Rectal smooth muscle tissue (tissue), 1 donor: ENCODE measurements around the gene CHPF.
A peak's percentile ranks its signal among the peaks of the same experiment; 100 is the strongest.

Source experiments
- H3K27ac ChIP-seq: one replicate; pipeline ENCODE4 v1.7.0; 2013; ENCODE audit warnings: low read depth, low read length, inconsistent platforms
- H3K27me3 ChIP-seq: one replicate; pipeline ENCODE4 v1.7.0; 2013; ENCODE audit warnings: low read length; ENCODE audit not compliant: control insufficient read depth, insufficient read depth
- H3K36me3 ChIP-seq: one replicate; pipeline ENCODE4 v1.7.0; 2013; ENCODE audit warnings: low read length; ENCODE audit not compliant: control insufficient read depth, insufficient read depth
- H3K4me1 ChIP-seq: one replicate; pipeline ENCODE4 v1.7.0; 2013; ENCODE audit warnings: low read length; ENCODE audit not compliant: control insufficient read depth, insufficient read depth
- H3K4me3 ChIP-seq: one replicate; pipeline ENCODE4 v1.7.0; 2013; ENCODE audit warnings: low read length
- H3K9ac ChIP-seq: one replicate; pipeline ENCODE4 v1.7.0; 2013; ENCODE audit warnings: low read length

Gene CHPF

DNA sequence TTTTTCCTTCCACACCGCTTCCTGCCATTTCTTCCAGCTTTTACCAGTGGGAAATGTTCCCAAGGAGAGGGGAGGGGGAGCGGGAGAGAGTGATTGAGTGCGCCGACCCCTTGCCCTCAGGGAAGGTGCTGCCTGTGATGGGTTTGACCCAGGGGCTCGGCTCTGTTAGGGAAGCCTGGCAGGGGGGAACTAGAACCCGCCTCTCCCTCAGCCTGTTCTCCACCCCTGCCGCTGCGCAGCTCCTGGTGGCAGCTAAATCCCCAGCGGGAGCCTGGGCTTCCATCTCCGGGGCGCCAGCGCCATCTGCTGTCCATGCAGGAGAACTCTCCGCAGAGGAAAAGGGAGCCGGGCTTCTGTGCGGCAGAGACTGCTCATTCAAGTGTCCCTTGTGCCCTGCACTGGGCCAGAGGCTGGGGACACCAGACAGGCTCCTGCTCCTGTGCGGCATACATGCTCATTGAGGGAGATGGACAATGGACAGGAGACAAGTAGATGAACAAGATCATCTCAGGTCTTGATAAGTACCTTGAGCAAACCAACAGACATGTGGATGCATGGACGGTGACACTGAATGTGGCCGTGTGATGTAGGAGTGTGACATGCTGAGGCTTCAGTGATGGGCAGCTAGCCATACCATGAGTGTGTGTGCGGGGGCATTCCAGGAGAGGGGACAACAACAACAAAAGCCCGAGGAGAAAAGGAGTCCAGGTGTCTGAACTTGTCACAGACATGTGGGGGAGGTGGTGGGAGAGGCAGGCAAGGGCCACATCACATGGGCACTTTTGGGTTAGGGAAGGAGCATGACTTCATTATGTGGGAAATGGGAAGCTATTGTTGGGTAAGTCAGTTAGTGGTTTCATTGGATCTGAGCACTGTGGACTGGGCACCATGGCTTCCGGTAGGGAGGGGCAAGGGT is 13.3 kb downstream of the CHPF start:
- Histone ChIP-seq H3K36me3 (no peaks in the 10 kb centered on the region), H3K27me3 (peaks cover 25% of the 10 kb centered on the region), H3K27ac (no peak overlapping the region), H3K4me1 (no peaks in the 10 kb centered on the region), H3K4me3 (peak overlapping the region; percentile 35), H3K9ac (no peak overlapping the region)

DNA sequence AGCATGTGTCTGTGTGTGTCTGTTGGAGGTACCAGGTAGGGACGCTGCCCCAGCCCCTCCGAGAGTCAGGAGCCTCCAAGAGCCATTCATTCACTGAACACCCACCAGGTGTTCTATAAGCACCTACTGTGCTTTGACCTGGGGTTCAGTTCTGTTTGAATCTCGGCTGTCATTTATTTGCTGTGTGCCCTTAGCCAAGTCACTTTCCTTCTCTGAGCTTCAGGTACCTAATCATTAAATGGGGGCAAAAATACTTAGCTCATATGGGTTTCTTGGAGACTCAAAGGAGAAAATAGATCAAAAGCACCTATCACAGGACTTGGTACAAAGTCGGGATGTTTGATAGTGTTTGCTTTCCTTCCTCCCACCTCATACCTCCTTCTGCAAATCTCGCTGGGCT is 16.1 kb downstream of the CHPF start:
- no peak overlapping the region for H3K27ac ChIP-seq
- no peak overlapping the region for H3K9ac ChIP-seq
- H3K4me3 ChIP-seq = no peak overlapping the region
- H3K4me1 ChIP-seq = no peaks in the 10 kb centered on the region
- peaks cover 24% of the 10 kb centered on the region for H3K27me3 ChIP-seq
- H3K36me3 ChIP-seq = no peaks in the 10 kb centered on the region

DNA sequence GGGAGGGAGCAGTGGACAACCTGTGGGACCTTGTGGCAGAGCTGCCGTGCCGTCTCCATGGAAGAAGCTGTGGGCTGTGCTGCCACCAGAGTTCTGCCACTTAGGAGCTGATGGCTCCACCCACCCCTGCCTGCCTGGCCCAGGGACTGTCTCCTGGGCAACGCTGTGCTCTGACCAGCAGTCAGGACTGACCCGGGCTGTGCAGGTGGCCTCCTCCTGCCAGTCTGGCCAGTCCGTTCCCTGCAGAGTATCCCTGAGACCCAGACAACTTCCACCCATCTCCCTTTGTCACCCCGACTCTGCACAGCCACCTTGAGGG is 16.6 kb downstream of the CHPF start:
- H3K9ac ChIP-seq = no peak overlapping the region
- H3K27me3 ChIP-seq = peaks cover 23% of the 10 kb centered on the region
- H3K4me3 ChIP-seq = no peak overlapping the region
- no peak overlapping the region for H3K27ac ChIP-seq
- no peaks in the 10 kb centered on the region for H3K36me3 ChIP-seq
- H3K4me1 ChIP-seq = peaks cover under 1% of the 10 kb centered on the region

DNA sequence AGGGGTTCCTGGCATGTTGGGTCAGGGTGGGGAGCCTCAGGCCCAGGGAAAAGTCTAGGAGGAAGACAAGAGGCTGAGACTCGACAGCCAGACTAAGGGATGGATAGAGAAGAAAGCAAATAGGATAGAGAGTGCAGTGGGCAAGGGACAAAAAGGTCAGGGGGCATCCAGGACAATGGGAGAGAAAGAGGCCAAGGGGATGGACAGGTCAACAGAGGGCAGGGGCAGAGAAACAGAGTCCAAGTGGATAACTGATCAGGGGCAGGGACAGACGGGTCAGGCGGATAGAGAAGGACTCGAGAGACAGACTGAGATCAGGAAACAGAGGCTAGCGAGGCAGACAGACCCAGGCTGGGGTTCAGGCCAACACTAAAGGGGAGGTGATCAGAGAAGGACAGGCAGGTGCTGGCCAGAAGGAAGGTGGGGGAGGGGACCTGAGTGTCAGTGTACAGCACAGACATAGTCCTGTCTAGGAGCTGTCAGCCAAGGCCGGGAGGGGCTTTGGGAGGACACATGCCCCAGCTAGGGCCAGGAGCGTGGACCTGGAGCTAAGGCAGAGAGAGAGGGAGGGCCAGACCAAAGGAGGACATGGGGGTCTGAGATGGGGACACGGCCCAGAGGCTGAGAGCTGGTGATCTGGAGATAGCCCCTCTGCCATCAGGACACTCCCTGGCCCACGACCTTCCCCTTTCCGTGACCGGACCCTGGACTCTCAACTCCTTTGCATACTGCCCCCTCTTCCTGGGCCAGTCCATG is 17.1 kb downstream of the CHPF start:
- H3K4me3 ChIP-seq = no peak overlapping the region
- H3K9ac ChIP-seq = no peak overlapping the region
- peaks cover 27% of the 10 kb centered on the region for H3K27me3 ChIP-seq
- H3K4me1 ChIP-seq = peaks cover 3% of the 10 kb centered on the region
- H3K36me3 ChIP-seq = no peaks in the 10 kb centered on the region
- H3K27ac ChIP-seq = no peak overlapping the region

DNA sequence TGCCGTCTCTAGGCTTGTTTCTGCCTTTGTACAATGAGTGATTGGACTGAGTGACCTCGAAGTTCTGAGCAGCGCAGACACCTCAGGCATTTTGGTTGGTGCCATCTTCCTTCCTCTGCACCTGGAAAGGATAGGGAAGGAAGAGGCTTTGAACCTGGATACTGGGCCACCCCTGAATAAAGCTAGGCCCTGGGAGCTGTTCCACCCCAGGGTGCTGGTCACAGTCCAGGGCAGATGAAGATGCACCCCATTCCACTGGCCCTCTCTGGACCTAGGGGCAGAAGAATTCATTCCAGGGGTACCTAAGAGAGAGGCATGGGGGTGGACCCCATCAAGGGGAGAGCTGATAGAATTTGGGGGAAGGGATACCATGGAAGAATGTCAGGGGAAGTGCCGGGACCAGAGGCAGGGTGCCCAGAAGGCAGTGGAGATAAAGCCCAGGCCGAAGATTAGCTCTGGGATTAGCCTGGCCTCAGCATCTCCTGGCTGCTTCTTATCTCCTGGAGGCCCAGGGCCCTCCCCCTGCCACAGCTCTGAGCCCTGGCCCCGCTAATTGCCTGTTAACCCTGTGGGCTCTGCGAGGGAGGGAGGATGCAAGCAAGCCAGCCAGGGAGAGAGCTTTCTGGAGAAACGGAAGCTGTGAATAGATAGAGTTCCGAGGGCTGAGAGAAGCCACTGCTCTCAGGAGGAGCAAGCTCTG is 17.9 kb downstream of the CHPF start:
- peaks cover 27% of the 10 kb centered on the region for H3K27me3 ChIP-seq
- H3K9ac ChIP-seq = no peak overlapping the region
- no peaks in the 10 kb centered on the region for H3K36me3 ChIP-seq
- H3K4me1 ChIP-seq = peaks cover 3% of the 10 kb centered on the region
- no peak overlapping the region for H3K27ac ChIP-seq
- H3K4me3 ChIP-seq = no peak overlapping the region

DNA sequence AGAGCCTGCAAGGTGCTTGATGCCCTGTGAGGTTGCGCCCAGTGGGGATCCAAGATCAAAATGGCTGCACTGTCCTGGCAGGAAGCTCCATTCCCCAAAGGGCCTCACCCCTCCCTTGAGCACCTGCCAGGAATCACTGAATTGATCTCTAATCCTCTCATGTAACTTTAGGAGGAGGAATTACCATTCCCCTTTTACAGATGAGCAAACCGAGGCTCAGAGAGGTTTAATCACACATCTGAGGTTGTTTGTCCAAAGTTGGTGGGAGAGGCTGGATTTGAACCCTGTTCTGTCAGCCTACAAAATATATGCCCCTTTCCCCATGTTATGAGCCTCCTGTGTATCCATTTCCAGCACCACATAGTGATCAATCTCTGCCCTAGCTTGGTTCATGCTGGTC is 18.8 kb downstream of the CHPF start:
- Histone ChIP-seq H3K4me3 (no peak overlapping the region), H3K27ac (no peak overlapping the region), H3K9ac (no peak overlapping the region), H3K27me3 (peaks cover 21% of the 10 kb centered on the region), H3K4me1 (peaks cover 3% of the 10 kb centered on the region), H3K36me3 (no peaks in the 10 kb centered on the region)

DNA sequence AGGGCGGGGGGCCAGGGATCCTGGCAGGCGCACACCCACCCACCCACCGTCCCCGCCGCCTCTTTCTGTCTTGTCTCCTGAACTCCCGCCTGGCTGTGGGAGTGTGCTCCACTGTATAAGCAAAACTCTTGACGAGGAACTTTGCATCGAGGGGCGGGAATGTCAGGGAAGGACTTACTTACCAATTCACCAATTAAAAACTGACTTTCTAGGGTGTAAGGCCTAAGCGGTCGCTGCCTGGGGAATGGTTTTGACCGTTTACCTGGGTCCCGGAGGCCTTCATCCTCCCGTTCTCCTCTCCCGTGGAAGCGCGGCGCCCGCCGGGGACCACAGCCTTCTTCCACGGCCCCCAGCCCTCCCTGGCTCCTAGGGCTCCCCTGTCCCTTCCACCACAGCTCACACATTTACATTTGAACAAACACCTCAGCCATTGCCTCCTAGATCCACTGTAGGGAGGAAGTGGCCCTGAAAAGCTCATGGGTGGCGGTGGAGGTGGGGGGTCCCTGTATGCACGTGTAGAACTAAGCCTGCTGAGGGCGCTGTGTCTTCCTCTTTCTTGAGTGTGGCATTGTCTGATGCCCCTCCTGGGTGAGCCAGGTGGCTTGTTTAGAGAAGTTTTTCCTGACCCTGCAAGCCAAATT is 20.5 kb downstream of the CHPF start:
- Histone ChIP-seq H3K4me1 (peaks cover 3% of the 10 kb centered on the region), H3K4me3 (no peak overlapping the region), H3K27ac (peak overlapping the region; percentile 64), H3K36me3 (no peaks in the 10 kb centered on the region), H3K27me3 (peaks cover 12% of the 10 kb centered on the region), H3K9ac (no peak overlapping the region)

DNA sequence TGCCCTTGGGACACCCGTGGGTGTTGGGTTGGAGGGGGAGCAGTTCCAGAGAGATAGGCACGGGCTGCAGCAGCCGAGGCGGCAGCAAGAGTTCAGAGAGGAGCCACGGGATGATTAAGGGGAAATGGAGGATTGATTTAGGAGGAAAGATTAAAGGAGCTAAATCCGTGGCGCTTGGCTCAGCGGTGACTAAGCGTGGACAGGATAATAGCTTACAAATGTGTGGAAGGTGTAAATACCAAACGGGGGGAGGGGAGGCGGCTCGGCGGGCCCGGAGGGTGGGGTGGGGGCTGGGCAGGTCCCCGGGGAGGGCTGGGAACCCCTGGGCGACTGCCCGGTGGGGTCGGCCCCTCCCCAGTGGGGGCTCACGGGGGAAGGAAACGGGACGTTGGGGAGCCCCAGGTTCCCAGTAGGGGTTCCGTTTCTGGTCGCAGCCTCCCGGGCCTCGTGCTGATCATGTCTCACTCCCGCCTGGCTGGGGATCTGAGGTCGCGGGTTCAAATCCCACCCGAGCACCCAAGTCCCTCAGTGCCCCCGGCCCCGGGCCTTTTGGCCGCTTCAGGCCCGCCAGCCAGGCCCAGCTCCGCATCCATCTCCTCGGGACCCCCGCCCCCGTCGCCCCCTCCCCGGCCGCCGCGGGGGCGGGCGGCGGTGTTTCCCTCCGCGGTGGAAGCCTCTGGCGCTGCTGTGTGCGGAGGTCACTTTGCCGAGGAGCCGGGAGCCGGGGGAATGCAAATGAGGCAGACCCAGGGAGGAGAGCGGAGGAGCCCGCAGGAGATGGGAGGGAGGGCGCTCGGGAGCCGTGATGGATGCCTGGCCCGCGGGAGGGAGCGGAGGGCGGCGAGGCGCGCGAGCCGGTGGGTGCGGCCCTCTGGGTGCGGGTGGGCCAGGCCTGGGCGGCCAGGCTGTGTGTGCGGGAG is 21.2 kb downstream of the CHPF start:
- Histone ChIP-seq H3K9ac (no peak overlapping the region), H3K4me3 (no peak overlapping the region), H3K4me1 (peaks cover 3% of the 10 kb centered on the region), H3K27ac (peak overlapping the region; percentile 65), H3K27me3 (peaks cover 12% of the 10 kb centered on the region), H3K36me3 (no peaks in the 10 kb centered on the region)

DNA sequence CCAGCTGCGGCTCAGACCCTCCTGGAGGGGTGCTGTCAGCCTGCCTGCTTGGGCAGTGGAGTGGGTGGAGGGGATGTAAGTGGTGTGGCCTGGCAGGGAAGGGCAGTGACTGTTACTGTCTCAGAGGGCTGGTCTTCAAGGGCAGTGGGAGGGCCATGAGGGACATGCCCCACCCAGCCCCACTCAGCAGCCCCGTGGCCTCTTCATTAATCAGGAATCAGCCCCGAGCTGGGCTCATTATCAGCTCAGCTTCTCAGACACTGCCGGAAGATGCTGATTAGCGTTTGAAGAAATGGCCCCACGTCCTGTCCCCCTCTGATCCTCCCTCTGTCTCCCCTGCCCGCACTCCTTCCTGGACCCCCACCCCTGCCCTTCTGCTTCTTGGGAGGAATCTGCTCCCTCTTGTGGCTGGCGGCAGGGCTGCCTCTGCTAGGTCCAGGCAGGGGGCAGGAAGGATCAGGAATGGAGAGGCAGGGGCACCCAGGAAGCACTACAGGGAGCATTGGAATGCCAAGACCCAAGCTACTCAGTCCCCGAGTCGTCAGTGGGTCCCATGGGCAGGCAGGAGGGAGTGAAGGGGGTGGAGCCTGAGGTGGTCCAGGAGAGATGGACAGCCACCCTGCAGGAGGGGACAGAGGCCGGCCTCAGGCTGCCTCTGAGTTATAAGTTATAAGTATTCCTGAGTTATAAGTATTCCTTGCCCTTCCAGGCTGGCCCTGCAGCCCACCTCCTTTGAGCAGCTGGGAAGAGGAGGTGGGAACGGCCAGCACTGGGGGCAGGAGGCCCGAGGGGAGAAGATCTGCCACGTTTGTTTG is 22.3 kb downstream of the CHPF start:
- Histone ChIP-seq H3K4me3 (no peak overlapping the region), H3K27me3 (peaks cover 7% of the 10 kb centered on the region), H3K36me3 (no peaks in the 10 kb centered on the region), H3K4me1 (peaks cover 3% of the 10 kb centered on the region), H3K27ac (peak overlapping the region; percentile 65), H3K9ac (no peak overlapping the region)

DNA sequence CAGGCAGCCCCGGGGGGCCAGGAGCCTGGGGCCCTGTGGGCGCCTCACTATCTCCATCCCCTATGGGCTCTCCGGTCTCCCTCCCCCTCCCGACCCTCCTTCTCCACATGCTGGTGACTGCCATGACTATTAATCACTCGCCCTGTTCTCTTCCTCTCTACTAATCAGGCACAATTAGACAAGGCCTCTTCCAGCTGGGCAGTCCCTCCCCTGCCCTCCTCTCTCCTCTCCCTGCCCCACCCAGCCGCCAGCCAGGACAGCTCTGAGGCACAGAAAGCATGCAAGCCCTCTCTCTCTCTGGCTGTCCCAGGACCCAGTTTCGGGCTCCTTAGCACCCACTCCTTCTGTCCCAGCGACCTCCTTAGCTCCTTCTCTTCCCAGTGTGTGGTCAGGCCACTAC is 23.5 kb downstream of the CHPF start:
- Histone ChIP-seq H3K4me1 (peaks cover 3% of the 10 kb centered on the region), H3K27me3 (peaks cover 7% of the 10 kb centered on the region), H3K27ac (no peak overlapping the region)

DNA sequence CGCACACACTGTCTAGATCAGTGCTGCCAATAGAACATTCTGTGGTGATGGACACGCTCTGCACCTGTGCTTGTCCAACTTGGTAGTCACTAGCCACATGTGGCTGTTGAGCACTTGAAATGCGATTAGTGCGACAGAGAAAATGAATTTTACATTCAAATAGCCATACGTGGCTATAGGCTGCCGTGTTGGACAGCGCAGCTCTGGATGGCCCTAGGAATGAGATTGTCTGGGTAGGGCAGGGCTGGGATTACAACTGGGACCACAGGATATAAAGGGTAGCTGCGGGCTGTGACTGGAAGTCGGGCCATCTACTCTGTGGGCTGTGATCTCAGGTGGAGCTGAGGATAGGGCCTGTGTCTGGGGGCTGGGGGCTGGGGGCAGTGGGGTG is 24.1 kb downstream of the CHPF start:
- Histone ChIP-seq H3K9ac (no peak overlapping the region), H3K4me1 (peaks cover 3% of the 10 kb centered on the region), H3K27me3 (peaks cover 7% of the 10 kb centered on the region), H3K36me3 (no peaks in the 10 kb centered on the region), H3K27ac (no peak overlapping the region), H3K4me3 (no peak overlapping the region)

More for the DNA sequence above, 23.5 kb downstream of the CHPF start:
- H3K9ac ChIP-seq = no peak overlapping the region
- H3K4me3 ChIP-seq = no peak overlapping the region
- no peaks in the 10 kb centered on the region for H3K36me3 ChIP-seq
